ENCODE data around the gene ARHGAP23.
"Not testable (repeated sequence)": the region's sequence is repeated elsewhere in the genome, so short reads cannot be mapped to it uniquely, and the experiment has no call there.

Gene ARHGAP23

DNA sequence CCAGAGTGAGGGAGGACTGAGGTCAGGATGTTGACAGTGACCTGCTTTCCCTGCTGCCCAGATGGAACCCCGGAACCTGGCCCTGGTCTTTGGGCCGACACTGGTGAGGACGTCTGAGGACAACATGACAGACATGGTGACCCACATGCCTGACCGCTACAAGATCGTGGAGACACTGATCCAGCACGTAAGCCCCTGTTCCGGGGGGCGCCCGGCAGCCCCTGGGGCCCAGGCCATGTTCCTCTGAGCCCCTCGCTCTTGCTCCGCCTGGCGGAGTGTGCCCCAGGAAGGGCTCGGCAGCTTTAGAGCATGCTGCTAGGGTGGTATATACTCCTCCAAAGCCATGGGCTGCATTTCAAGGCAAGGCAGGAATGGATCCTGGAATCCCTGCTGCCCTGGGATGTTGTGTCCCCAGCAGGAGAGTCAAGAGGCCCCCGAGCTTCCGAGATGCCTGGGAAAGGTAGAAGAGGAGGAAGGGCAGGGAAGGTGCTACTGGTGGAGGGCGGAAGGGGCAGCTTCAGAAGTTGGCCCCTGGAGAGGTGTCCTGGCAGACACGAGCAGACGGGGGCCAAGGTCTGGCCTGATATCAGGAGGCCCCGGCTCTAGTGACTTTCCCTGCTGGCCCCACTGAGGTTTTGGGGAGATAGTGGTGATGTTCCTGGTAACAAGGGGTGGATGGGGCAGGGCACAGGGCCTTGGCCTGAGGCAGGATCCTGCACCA is 63.2 kb downstream of the ARHGAP23 start:
- DNase-seq: not testable (repeated sequence)

DNA sequence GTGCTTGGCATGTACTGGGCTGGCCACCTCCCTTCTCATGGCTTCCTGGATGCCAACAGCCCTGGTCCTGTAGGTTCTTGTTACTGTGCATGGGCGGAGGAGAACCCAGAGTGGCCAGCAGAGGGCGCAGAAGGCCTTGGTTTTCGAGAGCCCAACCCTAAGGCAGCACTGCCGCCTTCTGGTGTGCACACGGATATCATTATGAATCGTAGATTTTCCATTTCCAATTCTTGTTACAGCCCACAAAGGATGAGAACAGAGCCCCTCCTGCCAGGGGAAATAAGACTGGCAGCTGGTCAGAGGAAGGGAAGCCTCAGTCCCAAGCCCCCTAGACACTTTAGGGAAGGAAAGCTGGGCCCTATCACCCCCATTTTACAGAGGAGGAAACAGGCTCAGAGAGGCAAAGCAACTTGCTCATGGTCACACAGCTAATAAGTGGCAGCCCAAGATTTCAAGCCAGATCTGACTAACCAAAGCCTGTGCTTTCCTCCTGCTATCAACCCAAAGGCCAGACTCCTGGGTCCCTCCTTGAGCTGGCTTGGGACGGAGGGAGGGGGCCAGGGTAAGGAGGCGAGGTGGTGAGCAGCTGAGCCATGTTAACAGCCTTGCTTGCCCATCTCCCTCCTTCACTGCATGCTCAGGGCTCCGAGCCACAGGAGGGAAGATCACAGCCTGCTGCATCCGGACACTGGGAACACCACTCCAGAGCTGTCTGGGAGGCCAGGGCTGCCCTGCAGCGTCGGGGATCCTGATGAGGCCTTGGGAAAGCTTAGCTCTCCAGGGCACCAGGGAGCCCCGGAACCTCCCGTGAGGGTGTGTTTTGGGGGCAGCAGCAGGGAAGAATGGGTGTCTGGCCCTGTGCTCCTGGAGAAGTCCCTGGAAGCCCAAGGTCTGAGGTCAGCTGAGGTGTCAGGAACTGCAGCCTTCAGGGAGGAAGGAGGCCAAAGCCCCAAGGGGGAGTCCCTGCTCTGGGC is 64.1 kb downstream of the ARHGAP23 start:
- DNase-seq: peak; percentile 96

DNA sequence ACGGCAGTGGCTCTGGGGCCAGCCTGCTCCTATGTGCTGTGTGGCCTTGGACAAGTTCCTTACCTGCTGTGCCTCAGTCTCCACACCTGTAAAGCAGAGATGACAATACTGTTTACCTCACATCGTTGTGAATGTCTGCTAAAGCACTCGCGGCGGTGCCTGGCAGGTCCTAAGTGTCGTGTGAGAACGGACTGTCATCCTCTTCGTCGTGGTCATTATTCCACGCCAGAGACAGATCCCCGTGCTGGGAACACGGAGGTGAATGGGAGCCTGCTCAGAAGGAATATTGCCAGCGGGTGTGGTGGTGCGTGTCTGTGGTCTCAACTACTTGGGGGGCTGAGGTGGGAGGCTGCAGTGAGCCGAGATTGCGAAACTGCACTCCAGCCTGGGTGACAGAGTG is 65.9 kb downstream of the ARHGAP23 start:
- not testable (repeated sequence) for DNase-seq

DNA sequence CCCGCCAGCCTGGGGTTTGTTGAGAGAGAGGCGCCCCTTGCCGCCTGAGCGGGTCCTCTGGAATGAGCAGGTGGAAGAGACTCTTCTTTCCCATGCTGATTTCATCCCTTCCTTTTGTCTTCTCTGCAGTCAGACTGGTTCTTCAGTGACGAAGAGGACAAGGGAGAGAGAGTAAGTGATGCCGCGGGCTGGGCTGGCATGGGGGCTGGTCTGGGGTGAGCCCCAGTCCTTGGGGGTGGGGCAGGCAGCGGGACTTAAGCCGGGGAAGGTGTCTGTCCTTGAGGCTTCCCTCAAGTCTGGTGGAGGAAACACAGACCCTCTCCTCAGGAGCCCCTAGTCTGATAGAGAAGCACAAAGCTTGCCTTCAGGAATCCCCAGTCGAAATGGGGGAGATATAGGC is 69.4 kb downstream of the ARHGAP23 start:
- DNase-seq: not testable (repeated sequence)

DNA sequence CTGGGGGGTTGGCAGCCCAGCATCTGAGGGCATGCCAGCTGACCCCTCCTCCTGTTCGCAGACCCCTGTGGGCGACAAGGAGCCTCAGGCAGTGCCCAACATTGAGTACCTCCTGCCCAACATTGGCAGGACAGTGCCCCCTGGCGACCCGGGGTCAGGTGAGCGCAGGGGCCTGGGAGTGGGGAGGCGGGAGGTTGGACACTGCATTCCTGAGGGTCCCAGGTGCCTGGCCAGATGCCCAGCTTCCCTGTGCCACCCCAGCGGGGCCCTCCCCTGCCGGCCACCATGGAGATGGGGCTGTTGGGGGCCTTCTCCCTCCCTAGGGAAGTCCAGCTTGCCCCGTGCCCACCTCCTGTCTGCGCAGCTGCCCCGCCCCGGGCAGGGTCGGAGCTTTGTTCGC is 70.1 kb downstream of the ARHGAP23 start:
- DNase-seq: no peak

DNA sequence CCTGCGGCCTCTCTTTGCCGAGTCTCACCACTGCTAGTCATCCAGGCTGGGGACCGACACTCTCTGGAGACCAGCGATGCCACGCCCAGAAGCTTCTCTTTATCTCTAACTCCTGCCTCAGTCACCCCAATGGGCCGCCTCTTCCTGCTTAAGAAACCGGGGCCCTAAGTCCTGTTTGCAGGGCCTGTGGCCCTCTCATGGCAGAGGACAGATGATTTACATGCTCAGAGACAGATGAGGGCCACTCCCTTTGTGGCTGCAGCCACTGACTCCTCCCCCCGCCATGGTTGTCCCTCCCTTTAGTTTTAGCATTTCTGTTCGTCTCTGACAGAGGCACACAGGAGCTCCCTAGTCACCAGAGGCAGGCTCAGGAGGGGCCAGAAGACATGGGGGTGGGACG is 71.0 kb downstream of the ARHGAP23 start:
- not testable (repeated sequence) for DNase-seq

DNA sequence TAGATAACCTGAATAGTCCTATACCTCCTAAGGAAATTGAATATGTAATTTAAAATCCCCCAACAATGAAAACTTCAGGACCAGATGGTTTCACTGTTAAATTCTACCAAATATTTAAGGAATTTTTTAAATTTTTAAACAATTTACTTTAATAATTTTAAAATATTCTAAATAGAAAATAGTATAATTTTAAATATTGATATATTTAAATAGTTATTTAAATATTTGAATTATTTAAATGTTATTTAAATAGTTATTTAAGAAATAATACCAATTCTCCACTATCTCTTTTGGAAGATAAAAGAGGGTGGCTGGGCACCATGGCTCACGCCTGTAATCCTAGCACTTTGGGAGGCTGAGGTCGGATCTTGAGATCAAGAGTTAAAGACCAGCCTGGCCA is 73.5 kb downstream of the ARHGAP23 start:
- not testable (repeated sequence) for DNase-seq

DNA sequence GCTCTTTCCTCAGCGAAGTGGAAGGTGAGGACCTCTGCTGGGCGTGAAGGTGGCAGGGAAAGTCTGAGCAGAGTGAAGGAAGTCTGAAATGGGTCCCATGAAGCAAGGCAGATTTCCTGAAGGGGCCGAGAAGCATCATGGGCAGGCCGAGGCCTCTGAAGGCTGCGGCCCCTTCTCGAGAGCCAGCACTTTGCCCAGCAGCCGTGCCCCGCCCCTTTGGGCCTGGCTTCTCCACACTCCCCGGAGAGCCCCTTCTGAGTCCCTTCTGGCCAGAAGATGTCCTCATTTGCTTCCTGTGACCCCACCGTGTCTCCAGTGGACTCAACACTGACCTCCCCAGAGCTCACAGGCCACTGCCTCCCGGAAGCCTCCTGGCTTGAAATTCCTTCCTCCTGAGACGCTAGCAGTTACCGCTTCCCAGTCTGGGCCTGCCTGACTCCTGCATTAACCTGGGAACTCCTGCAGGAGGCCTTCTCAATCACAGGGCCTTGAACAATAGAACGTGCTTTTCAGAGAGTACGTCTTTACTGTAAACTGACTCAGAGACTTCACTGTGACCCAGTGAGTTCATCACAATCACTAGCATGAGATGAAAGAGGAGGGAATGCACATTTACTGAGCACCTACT is 75.1 kb downstream of the ARHGAP23 start:
- not testable (repeated sequence) for DNase-seq

DNA sequence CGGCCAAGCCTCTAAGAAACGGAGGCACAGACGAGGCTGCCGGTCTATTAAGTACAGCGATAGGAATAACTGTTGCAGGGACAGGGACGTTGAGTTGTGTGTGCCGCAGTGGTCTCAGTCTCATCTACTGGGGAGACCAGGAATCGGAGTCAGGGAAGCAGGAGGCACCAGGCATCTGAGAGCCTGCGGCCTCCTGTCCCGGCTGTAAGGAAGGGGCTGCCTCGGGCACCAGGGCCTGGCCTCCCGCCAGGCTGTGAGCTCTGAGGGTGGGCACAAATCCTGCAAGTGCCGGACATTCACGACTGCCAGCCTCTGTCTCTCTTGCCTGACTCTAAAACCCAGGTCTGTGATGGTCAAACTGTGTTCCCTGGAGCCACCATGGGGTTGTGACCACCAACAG is 76.0 kb downstream of the ARHGAP23 start:
- no peak for DNase-seq

DNA sequence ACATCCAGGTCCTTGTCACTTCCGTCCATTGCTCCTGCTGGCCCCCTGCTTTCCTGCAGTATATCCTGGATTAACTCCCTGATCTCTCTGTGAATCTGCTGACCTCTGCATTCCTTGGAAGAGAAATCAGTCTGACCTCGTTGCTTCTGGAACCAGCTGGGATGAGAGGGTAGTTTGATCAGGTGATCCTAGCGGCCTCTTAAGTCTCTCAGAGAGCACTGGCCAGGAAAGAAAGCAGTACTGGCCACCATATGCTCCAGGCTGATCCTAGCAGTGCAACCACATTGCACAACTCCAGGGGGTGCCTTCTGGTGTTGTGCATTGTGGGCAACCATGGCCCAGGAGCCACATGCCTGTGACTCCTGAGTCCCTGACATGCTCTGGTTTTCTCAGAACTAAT is 79.2 kb downstream of the ARHGAP23 start:
- no peak for DNase-seq

DNA sequence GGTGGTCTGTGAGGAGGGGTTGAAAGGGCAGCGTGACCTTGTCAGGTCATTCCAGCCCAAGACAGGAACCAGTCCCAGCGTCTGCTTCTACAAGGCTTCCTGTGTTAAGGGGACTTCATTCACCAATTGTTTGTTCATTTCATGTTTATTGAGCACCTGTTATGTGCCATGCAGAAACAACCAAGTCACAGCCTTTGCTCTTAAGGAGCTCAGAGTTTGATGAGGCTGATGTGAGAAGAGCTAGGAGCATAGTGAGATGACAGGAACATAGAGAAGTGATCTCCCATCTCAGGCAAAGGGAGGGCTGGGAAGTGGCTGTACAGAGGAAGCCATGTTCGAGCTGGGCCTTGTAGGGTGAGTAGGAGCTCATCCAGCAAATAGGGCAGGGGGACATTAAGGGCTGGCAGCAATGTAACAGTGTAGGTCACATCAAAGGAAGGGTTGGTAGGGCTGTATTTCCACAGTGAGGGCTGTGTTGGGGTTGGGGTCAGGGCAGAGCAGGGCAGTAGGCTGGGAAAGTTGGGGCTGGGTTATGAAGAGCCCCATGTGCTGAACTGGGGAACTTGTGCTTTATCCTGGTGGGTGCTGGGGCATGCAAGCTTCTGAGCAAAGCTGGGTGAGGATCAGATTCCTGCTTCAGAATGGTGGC is 79.8 kb downstream of the ARHGAP23 start:
- no peak for DNase-seq

DNA sequence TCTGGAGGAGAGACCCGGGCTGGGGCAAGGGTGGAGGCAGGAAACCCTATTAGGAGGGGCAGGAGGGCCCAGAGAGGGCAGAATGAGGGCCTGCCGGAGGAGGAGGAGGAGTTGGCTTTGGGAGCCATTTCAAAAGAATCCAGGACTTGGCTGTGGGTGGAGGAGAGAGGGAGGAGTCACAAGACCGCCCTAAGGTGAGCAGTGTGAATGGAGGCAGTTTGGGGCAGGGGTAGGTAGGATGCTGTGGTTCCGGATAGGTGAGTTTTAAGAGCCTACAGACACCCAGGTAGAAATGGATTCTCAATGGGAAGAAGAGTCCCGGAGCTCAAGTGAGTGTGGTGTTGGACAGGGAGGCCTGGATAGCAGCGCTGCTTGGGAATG is 80.3 kb downstream of the ARHGAP23 start:
- DNase-seq: no peak

DNA sequence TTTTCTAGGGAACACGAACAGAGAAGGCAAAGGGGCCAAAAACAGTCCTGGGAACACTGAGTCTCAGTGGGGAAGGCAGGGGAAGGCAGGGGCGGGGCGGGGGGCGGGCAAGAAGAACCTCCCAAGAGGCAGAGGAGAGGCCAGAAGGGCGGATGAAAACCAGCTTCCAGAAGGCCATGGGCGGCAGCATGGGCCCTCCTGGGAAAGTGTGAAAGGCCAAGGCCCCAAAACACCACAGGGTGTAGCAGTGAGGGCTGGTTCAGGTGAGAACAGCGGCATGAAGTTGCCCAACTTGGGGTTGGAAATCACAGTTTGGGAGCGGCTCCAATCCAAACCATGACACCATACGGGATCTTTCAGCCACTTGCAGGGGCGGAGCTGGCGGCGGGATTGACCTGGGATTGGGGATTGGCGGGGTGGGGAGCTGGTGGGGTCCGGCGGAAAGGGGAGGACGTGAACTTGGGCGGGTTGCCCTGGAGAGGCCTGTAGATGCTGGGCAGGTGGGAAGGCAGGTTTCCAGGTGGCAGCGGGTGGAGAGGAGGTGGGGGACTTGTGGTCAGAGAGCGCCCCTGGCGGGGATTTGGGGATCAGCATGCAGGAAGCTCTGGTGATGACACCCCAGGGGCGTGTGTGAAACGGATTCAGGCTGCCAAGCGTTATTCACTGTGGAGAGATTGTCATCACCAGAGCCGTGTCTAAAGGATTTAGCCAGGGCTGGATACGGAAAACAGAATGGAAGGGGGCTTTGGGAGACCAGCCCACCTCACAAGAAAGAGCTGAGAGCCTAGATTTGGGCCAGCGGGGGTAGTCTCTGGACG is 80.9 kb downstream of the ARHGAP23 start:
- peak; percentile 80 to 87 for DNase-seq

DNA sequence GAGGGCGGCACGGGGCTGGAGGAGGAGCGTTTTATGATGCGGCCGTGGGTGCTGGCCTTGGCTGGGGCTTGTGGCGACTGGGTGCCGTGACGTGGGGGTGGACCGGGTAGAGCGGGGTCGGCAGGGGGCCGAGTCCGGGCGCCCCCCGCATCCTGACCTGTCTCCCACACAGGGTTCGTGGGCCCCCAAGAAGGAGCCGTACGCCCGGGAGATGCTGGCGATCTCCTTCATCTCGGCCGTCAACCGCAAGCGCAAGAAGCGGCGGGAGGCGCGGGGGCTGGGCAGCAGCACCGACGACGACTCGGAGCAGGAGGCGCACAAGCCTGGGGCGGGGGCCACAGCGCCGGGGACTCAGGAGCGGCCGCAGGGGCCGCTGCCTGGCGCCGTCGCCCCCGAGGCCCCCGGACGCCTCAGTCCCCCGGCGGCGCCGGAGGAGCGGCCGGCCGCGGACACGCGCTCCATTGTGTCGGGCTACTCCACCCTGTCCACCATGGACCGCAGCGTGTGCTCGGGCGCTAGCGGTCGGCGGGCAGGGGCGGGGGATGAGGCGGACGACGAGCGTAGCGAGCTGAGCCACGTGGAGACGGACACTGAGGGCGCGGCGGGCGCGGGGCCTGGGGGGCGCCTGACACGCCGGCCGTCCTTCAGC is 81.6 kb downstream of the ARHGAP23 start:
- no peak for DNase-seq

DNA sequence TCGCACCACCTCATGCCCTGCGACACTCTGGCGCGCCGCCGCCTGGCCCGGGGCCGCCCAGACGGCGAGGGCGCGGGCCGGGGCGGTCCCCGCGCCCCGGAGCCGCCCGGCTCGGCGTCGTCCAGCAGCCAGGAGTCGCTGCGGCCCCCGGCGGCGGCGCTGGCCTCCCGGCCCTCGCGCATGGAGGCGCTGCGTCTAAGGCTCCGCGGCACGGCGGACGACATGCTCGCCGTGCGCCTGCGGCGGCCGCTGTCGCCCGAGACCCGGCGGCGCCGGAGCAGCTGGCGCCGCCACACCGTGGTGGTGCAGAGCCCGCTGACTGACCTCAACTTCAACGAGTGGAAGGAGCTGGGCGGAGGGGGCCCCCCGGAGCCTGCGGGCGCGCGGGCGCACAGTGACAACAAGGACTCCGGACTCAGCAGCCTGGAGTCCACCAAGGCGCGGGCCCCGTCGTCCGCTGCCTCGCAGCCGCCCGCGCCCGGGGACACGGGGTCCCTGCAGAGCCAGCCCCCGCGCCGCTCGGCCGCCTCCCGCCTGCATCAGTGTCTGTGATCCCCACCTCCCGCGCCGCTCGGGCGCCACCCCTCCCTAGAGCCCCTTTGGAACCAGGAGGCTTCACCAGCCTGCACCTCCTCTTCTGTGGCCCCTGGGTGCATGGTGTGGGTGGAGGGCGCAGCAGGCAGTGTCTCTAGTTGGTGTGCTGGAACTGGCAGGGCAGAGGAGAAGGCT is 82.3 kb downstream of the ARHGAP23 start:
- peak in 1 of 2 experiments; percentile 25 for DNase-seq

DNA sequence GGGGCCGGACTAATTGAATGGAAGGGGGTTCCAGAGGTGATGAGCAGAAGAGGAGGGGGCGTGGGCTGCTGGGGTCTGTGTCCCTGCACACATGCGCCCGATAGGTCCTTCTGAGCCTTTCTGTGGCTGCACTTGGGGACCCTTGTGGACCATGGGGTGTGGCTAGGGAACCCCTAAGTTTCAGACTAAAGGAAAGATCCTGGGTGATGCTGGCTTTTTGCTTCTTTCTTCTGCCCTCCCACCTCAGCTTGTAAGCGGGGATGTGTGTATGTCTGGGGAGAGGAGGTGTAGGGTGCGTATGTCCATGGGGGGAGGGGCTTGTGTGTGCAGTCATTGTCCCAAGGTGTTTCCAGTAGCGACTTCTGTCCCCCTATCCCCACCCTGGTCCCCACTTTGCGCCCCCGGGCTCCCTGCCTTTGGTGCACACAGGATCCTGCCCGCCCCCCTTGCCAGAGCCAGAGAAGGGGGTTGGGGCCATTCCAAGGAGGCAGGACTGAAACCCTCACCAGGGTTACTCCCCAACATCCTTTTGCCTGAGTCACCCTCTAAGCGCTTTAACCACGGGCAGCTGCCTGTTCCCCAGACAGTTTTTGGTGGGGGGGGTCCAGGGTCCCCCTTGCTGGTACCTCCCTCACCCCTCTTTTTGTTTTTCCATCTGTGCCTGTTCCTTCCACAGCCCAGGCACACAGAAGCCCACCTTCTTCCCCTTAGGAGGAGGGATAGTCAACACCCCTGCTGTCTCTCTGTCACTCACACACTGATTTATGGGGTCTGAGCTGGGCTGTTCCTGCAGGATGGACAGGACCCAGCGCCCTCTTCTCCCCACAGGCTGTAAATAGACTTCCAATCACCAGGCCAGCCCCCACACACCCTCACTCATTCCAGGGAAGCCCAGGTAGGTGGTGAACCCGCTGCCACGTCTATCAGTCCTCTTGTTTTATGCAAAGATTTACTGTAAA is 83.2 kb downstream of the ARHGAP23 start:
- no peak for DNase-seq

DNA sequence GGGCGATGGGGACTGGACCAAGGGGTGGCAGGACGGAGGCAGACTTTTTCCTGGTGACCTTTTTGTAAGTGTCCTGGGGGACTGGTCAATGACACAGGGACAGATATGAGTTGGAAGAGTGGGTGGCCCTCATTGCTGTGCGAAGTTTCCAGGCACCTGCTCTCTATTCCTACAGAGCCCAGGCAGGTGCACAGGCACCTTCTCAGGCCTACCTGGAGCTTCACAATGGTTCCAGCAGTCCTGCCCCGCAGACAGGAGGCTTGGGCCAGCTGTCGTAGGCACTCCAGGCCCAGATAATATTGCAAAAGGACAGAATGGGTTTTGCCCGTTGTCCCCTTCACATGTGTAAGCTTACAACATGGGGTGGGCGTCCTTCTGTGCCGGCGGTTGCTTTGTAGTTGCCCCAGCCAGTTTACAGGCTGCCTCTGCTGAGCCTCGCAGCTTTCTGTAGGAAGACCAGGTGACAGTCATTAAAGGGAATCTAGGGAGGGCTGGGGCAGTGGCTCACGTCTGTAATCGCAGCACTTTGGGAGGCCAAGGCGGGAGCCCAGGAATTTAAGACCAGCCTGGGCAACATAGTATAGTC is 84.3 kb downstream of the ARHGAP23 start:
- no peak for DNase-seq

DNA sequence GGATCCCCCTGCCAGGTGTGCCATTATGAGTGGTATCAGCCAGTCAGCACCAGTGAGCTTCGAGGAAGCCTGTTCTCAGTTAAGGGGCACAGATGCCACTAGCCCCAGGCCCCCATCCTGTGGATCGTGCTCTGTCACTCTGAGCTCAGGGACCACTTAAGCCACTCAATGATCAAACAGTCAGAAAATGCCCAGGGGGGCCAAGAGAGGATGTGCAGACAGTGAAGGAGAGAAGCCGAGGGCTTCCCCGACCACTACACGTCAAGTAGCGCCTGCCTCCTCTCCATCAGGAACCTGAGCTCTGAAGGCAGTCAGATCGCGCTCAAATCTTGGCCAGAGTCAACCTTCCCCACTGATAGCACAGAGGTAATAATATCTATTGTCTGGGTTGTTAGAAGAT is 98.3 kb downstream of the ARHGAP23 start:
- DNase-seq: not testable (repeated sequence)

DNA sequence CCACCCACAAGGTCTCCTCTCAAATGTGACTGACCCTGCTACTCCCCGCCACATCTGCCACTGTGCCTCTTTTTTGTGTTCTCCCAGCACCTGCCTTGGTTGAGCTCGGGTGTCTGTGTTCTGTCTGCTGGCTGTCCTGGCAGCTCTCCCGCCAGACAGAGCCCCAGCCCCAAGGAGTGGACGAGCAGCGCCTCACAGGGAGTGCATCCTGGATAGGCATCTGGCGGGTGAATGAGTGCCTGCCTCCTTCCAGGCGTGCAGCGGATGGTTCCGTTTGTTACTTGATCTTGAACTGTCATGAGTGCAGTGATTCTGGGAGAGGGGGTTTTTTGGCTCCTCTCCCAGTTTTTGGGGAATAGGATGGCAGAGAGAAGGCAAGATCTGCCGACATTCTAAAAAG is 99.9 kb downstream of the ARHGAP23 start:
- not testable (repeated sequence) for DNase-seq
